Measurements from ENCODE around the gene PLSCR5. TPM values are rescaled to one million over a fixed set of nuclear protein-coding genes. Genes with fewer than 3 reads are reported as not detected.

The PLSCR5 gene
- polyA plus RNA-seq, 1 experiment, result not detected

DNA sequence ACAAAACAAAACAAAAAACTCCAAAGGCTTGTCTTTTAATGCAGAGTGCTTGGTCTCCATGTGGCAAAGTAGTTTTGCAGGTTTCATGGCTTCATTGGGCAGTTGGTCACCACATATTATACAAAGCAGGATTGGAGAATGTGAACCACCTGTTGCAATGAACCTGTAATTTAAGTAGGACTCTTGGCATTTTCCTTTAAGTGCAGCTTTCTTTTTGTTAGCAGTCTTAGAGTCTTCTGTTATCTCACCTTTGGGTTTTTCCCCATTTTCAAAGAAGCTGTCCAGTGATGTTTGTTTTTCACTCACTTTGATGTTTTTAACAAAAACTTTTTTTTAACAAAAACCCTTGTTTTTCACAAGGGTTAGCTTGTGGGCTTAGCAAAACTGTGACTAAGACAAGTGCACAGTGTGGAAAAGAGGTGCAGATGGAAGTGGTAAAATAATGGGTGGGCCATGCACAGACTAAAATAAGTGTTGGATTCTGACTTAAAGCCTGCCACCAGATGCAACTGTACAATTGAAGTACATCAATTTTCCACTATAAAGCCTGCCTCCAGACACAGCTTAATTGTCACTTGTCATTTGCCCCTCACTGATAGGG is 57.8 kb downstream of the PLSCR5 start:
- Histone ChIP-seq H3K9me3 (ENCODE audit: control insufficient read depth, insufficient read depth, low read length) (peaks cover 4% of the 10 kb centered on the region; the same call in 1 of the 2 replicates), H3K4me3 (ENCODE audit: low read depth, low read length) (no peak overlapping the region), H3K27me3 (ENCODE audit: control insufficient read depth, insufficient read depth, low read length) (no peaks in the 10 kb centered on the region), H3K27ac (ENCODE audit: low read depth, low read length) (no peak overlapping the region)
- POLR2A ChIA-PET, result no interaction called here
- TF ChIP-seq CTCF (IDR thresholded peaks at IDR 0.05; ENCODE audit: low read depth, low read length), result no peak
- no peak for DNase-seq (ENCODE audit: low read depth, low spot score)
- CTCF ChIA-PET, result no interaction called here

GRCh38 chr3:146546366-146546965 is 58.7 kb downstream of the PLSCR5 start:
- no peaks in the 10 kb centered on the region for H3K27me3 ChIP-seq (ENCODE audit: control insufficient read depth, insufficient read depth, low read length)
- no peak overlapping the region for H3K4me3 ChIP-seq (ENCODE audit: low read depth, low read length)
- ChIA-PET POLR2A (no interaction called here), CTCF (no interaction called here)
- TF ChIP-seq CTCF (IDR thresholded peaks at IDR 0.05; ENCODE audit: low read depth, low read length), result no peak
- H3K9me3 ChIP-seq (ENCODE audit: control insufficient read depth, insufficient read depth, low read length), result peaks cover 4% of the 10 kb centered on the region; the same call in 1 of the 2 replicates
- no peak overlapping the region for H3K27ac ChIP-seq (ENCODE audit: low read depth, low read length)
- no peak for DNase-seq (ENCODE audit: low read depth, low spot score)

DNA sequence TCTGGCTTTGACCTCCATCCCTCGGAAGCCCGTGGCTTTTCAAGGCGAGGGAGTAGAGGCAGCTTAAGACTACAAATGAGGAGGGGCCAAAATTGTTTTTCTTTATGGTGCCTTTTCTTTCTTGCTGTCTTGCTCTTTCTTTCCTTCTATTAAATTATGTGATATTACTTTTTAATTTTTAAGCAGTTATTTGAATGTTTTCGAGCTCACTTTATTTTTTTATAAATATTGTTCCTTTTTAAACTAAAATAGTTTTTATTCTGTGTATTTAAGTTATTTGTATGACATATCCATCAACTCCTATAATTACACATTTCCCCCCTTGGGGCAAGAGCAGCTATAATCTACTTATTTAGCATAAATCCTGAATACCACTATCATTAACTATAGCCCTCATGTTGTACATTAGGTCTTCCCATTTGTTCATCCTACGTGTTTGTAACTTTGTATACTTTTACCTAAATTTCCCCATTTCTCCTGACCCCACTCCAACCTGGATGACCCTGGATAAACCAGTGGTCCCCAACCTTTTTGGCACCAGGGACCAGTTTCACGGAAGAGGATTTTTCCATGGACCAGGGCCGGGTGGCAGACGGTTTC is 60.1 kb downstream of the PLSCR5 start:
- no peak for DNase-seq (ENCODE audit: low read depth, low spot score)
- CTCF ChIA-PET, result interaction anchor here (0.6 to 1.4 kb wide), 6 partner anchors 33 to 480 kb away, joined by 3 to 4 read pairs (median 4); no protein-coding TSS in a partner anchor
- POLR2A ChIA-PET, result interaction anchor here (0.7 to 1.8 kb wide), 5 partner anchors 12 to 384 kb away, joined by 3 to 5 read pairs (median 4); partner anchors contain the start of genes PLOD2 and PLSCR2
- Histone ChIP-seq H3K9me3 (ENCODE audit: control insufficient read depth, insufficient read depth, low read length) (peaks cover 4% of the 10 kb centered on the region; the same call in 1 of the 2 replicates), H3K27me3 (ENCODE audit: control insufficient read depth, insufficient read depth, low read length) (no peaks in the 10 kb centered on the region), H3K4me3 (ENCODE audit: low read depth, low read length) (peak overlapping the region; percentile 80), H3K27ac (ENCODE audit: low read depth, low read length) (peak overlapping the region; percentile 91)
- TF ChIP-seq CTCF (IDR thresholded peaks at IDR 0.05; ENCODE audit: low read depth, low read length), result no peak

- H3K4me3 ChIP-seq (ENCODE audit: low read depth, low read length), result peak within 1 kb of the TSS; percentile 80
- H3K9me3 ChIP-seq (ENCODE audit: control insufficient read depth, insufficient read depth, low read length), result peaks cover 4% of the 10 kb centered on the region; the same call in 1 of the 2 replicates
- no peaks in the 10 kb centered on the region for H3K27me3 ChIP-seq (ENCODE audit: control insufficient read depth, insufficient read depth, low read length)
- DNase-seq (ENCODE audit: low read depth, low spot score), result peak; percentile 82
- H3K27ac ChIP-seq (ENCODE audit: low read depth, low read length), result peak within 1 kb of the TSS; percentile 91
- ChIA-PET CTCF (interaction anchor here (0.6 to 1.4 kb wide), 6 partner anchors 33 to 479 kb away, joined by 3 to 4 read pairs (median 4); no protein-coding TSS in a partner anchor), POLR2A (interaction anchor here (0.7 to 1.8 kb wide), 7 partner anchors 12 to 383 kb away, joined by 3 to 5 read pairs (median 4); partner anchors contain the start of genes PLOD2 and PLSCR2)
- TF ChIP-seq CTCF (IDR thresholded peaks at IDR 0.05; ENCODE audit: low read depth, low read length), result no peak
These were observed 60.9 kb downstream of the PLSCR5 start, which contains the start of gene PLSCR1 for GRCh38 chr3:146544002-146544928. PLSCR1 (minus strand) TSS chr3:146544607; CDS start chr3:146536552, 8,055 bp downstream.

All from AG04450 (cell line).